DOHH2 (cell line): Measurements from ENCODE around the gene SNRNP25.
A peak's percentile ranks its signal among the peaks of the same experiment; 100 is the strongest.

Experiments
- H3F3A ChIP-seq: fragments of 200-600 bp; sonication (generic), shearing (Covaris generic); 2 replicates; pipeline ENCODE4 v1.6.0; 2016; ENCODE audit warnings: antibody characterized with exemption, mild to moderate bottlenecking; ENCODE audit not compliant: control insufficient read depth, insufficient read depth
- H3K27ac ChIP-seq: fragments of 200-600 bp; sonication (generic); 2 replicates; pipeline ENCODE4 v1.5.1; 2014; ENCODE audit warnings: low read depth, mild to moderate bottlenecking, low read length, moderate library complexity
- H3K27me3 ChIP-seq: fragments of 200-600 bp; sonication (generic); 2 replicates; pipeline ENCODE4 v1.6.1; 2014; ENCODE audit warnings: mild to moderate bottlenecking, low read length, mixed read lengths; ENCODE audit not compliant: control insufficient read depth
- H3K36me3 ChIP-seq: fragments of 200-600 bp; sonication (generic); 2 replicates; pipeline ENCODE4 v1.6.1; 2014; ENCODE audit warnings: mild to moderate bottlenecking, low read length, moderate library complexity, mixed read lengths; ENCODE audit not compliant: control insufficient read depth
- H3K4me1 ChIP-seq: fragments of 200-600 bp; sonication (generic); 2 replicates; pipeline ENCODE4 v1.6.1; 2014; ENCODE audit warnings: mild to moderate bottlenecking, low read length, mixed read lengths; ENCODE audit not compliant: control insufficient read depth
- H3K4me2 ChIP-seq: fragments of 200-600 bp; sonication (generic); 2 replicates; pipeline ENCODE4 v1.6.0; 2014; ENCODE audit warnings: mild to moderate bottlenecking, low read length, moderate library complexity
- H3K4me3 ChIP-seq: fragments of 200-600 bp; sonication (generic); 2 replicates; pipeline ENCODE4 v1.5.1; 2014; ENCODE audit warnings: mild to moderate bottlenecking, low read length, mixed read lengths
- H3K79me2 ChIP-seq: fragments of 200-600 bp; sonication (generic); 2 replicates; pipeline ENCODE4 v1.6.1; 2014; ENCODE audit warnings: mild to moderate bottlenecking, low read length, mixed read lengths; ENCODE audit not compliant: control insufficient read depth
- H3K9me2 ChIP-seq: fragments of 200-600 bp; sonication (generic); replicated peaks from 2 replicates; pipeline ENCODE4 v1.6.1; 2014; ENCODE audit warnings: mild to moderate bottlenecking, low read length, mixed read lengths; ENCODE audit not compliant: control insufficient read depth
- H3K9me3 ChIP-seq: fragments of 200-600 bp; sonication (generic); 2 replicates; pipeline ENCODE4 v1.6.1; 2014; ENCODE audit warnings: antibody characterized with exemption, low read length, mixed read lengths; ENCODE audit not compliant: control insufficient read depth, insufficient read depth
- H4K20me1 ChIP-seq: fragments of 200-600 bp; sonication (generic); 2 replicates; pipeline ENCODE4 v1.6.0; 2014; ENCODE audit warnings: low read depth, mild to moderate bottlenecking, antibody characterized with exemption, low read length, moderate library complexity; ENCODE audit not compliant: control insufficient read depth, insufficient read depth
- EZH2phosphoT487 ChIP-seq: fragments of 200-600 bp; sonication (generic); IDR thresholded peaks from 2 replicates; pipeline ENCODE4 v1.6.1; 2017; ENCODE audit warnings: borderline replicate concordance, mild to moderate bottlenecking, antibody characterized with exemption, low read length, moderate library complexity, mixed read lengths
- TF ChIP-seq, protein P1 (sequence below): fragments of 200-600 bp; sonication (generic); IDR thresholded peaks from one replicate; pipeline ENCODE4 v1.5.1; 2014; ENCODE audit warnings: antibody characterized with exemption, mild to moderate bottlenecking, low read depth, low read length; ENCODE audit not compliant: poor library complexity, severe bottlenecking

Gene SNRNP25

DNA sequence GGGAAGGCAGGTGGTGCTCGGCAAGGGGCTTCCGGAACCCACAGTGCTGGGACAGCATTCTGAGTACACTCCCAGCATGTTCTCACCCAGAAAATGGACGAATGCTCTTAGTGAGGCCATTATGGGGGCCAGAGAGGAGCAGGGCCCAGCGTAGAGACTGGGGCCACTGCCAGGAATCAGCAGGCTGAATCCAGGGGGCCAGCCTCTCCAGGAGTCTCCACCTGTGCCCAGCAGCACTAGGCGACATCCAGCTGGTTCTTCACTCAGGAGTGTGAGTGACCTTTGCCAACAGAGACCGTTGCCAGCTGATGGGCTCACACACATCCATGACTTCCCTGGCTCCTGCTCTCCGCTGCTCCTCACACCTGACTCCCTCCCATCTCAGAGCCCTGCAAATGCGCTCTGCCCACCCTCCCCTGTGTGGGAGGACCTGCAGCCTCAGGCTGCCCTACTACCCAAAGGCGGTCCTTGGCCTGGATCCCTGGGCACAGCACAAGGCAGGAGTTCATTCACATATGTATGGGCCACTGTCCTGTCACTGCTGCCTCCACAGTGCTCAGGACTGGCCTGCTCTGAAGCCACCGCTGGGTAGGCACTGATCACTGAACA lies 13.7 kb downstream of the SNRNP25 start:
- Histone ChIP-seq H3K4me3 (no peak overlapping the region), H3K4me1 (no peaks in the 10 kb centered on the region), H3K79me2 (no peaks in the 10 kb centered on the region), H4K20me1 (no peaks in the 10 kb centered on the region), H3K27ac (no peak overlapping the region), H3K4me2 (no peak overlapping the region), H3K27me3 (peaks cover 42% of the 10 kb centered on the region), H3F3A (no peaks in the 10 kb centered on the region), H3K36me3 (no peaks in the 10 kb centered on the region), H3K9me2 (no peaks in the 10 kb centered on the region), H3K9me3 (no peaks in the 10 kb centered on the region)
- no peak for TF ChIP-seq EZH2phosphoT487

DNA sequence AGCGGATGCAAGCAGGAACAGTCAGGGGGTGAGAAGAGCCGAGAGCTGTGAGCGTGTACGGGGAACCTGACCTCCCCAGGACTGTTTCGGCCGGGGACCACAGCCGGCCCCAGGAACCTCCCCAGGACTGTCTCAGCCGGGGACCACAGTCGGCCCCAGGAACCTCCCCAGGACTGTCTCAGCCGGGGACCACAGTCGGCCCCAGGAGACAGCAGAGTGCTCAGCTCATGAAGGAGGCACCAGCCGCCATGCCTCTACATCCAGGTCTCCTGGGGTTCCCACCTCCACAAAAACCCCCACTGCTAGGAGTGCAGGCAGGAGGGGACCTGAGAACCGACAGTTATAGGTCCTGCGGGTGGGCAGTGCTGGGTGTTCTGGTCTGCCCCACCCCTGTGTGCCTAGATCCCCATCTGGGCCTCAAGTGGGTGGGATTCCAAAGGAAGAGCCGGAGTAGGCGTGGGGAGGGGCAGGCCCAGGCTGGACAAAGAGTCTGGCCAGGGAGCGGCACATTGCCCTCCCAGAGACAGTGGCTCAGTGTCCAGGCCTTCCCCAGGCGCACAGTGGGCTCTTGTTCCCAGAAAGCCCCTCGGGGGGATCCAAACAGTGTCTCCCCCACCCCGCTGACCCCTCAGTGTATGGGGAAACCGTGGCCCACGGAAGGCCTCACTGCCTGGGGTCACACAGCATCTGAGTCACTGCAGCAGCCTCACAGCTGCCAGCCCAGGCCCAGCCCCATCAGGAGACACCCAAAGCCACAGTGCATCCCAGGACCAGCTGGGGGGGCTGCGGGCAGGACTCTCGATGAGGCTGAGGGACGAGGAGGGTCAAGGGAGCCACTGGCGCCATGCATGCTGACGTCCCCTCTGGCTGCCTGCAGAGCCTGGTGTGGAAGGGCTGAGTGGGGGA lies 14.5 kb downstream of the SNRNP25 start:
- Histone ChIP-seq H3K36me3 (no peaks in the 10 kb centered on the region), H3K9me2 (no peaks in the 10 kb centered on the region), H3K4me1 (no peaks in the 10 kb centered on the region), H3K79me2 (no peaks in the 10 kb centered on the region), H3K4me3 (no peak overlapping the region), H3K27me3 (peaks cover 48% of the 10 kb centered on the region), H3K4me2 (no peak overlapping the region), H3K27ac (no peak overlapping the region), H3F3A (no peaks in the 10 kb centered on the region), H4K20me1 (no peaks in the 10 kb centered on the region), H3K9me3 (no peaks in the 10 kb centered on the region)
- TF ChIP-seq, protein P1, sequence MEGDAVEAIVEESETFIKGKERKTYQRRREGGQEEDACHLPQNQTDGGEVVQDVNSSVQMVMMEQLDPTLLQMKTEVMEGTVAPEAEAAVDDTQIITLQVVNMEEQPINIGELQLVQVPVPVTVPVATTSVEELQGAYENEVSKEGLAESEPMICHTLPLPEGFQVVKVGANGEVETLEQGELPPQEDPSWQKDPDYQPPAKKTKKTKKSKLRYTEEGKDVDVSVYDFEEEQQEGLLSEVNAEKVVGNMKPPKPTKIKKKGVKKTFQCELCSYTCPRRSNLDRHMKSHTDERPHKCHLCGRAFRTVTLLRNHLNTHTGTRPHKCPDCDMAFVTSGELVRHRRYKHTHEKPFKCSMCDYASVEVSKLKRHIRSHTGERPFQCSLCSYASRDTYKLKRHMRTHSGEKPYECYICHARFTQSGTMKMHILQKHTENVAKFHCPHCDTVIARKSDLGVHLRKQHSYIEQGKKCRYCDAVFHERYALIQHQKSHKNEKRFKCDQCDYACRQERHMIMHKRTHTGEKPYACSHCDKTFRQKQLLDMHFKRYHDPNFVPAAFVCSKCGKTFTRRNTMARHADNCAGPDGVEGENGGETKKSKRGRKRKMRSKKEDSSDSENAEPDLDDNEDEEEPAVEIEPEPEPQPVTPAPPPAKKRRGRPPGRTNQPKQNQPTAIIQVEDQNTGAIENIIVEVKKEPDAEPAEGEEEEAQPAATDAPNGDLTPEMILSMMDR: no peak
- no peak for TF ChIP-seq EZH2phosphoT487

- no peak overlapping the region for H3K4me3 ChIP-seq
- H3K27me3 ChIP-seq: peaks cover 59% of the 10 kb centered on the region
- no peaks in the 10 kb centered on the region for H3K9me2 ChIP-seq
- no peak overlapping the region for H3K27ac ChIP-seq
- no peaks in the 10 kb centered on the region for H3F3A ChIP-seq
- H3K79me2 ChIP-seq: no peaks in the 10 kb centered on the region
- H4K20me1 ChIP-seq: no peaks in the 10 kb centered on the region
- TF ChIP-seq, protein P1: no peak
- no peaks in the 10 kb centered on the region for H3K9me3 ChIP-seq
- no peaks in the 10 kb centered on the region for H3K36me3 ChIP-seq
- H3K4me1 ChIP-seq: no peaks in the 10 kb centered on the region
- H3K4me2 ChIP-seq: no peak overlapping the region
These were observed 15.6 kb downstream of the SNRNP25 start for GRCh38 chr16:69181-69580.

DNA sequence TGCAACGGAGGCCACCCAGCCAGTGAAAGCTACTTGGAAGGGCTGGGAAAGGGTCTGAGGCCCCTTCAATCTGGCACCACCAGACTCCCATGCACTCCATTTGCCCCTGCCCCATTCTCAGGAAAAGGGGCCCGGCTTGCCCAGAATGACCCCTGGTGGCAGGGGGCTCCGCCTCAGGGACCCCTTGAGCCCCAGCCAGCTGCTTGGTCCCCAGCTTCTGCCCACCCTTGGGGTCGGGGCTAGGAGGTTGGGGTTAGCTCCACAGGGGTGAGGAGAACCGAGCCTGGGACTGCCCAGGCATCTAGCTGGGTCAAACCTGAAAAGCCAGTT lies 17.5 kb downstream of the SNRNP25 start:
- Histone ChIP-seq H3K4me2 (no peak overlapping the region), H3F3A (no peaks in the 10 kb centered on the region), H3K27ac (no peak overlapping the region), H4K20me1 (no peaks in the 10 kb centered on the region), H3K4me1 (peaks cover 4% of the 10 kb centered on the region), H3K9me2 (no peaks in the 10 kb centered on the region), H3K36me3 (no peaks in the 10 kb centered on the region), H3K27me3 (peaks cover 61% of the 10 kb centered on the region), H3K9me3 (no peaks in the 10 kb centered on the region), H3K4me3 (no peak overlapping the region), H3K79me2 (no peaks in the 10 kb centered on the region)
- TF ChIP-seq, protein P1: no peak
- TF ChIP-seq EZH2phosphoT487: peak; percentile 61; the same call in 1 of the 2 replicates
